NCI-H446 (cell line): ENCODE measurements around the gene SPARCL1.

Source experiments
- DNase-seq, 2 experiments: peaks; one replicate each; lab custom pipeline; 2025; lab: John Stamatoyannopoulos, UW

Gene SPARCL1

GRCh38 chr4:87541956-87542709, 13.0 kb upstream of the SPARCL1 start:
- DNase-seq = no peak

GRCh38 chr4:87541521-87541920, 12.3 kb upstream of the SPARCL1 start:
- DNase-seq = no peak

- DNase-seq = peak in 1 of 2 experiments; percentile 9
Measured at GRCh38 chr4:87540146-87541058, 11.2 kb upstream of the SPARCL1 start.

GRCh38 chr4:87532907-87533306, 3.7 kb upstream of the SPARCL1 start:
- DNase-seq = no peak

GRCh38 chr4:87532109-87532508, 2.9 kb upstream of the SPARCL1 start:
- no peak for DNase-seq

- DNase-seq = no peak
Measured at GRCh38 chr4:87531621-87532020, 2.4 kb upstream of the SPARCL1 start.

- DNase-seq = peak in 1 of 2 experiments; percentile 5
Measured at GRCh38 chr4:87530868-87531267, 1.7 kb upstream of the SPARCL1 start.

- DNase-seq = no peak
Measured at GRCh38 chr4:87530229-87530628, 1.1 kb upstream of the SPARCL1 start.

- no peak for DNase-seq
Measured at GRCh38 chr4:87527431-87528220, 1.6 kb downstream of the SPARCL1 start.

- DNase-seq = no peak
Measured at GRCh38 chr4:87525636-87526295, 3.4 kb downstream of the SPARCL1 start.

GRCh38 chr4:87524456-87524855, 4.7 kb downstream of the SPARCL1 start:
- DNase-seq = no peak

- DNase-seq = no peak
Measured at GRCh38 chr4:87523307-87523706, 5.9 kb downstream of the SPARCL1 start.

GRCh38 chr4:87521757-87522374, 7.3 kb downstream of the SPARCL1 start:
- no peak for DNase-seq

- no peak for DNase-seq
Measured at GRCh38 chr4:87521319-87521718, 7.9 kb downstream of the SPARCL1 start.

- no peak for DNase-seq
Measured at GRCh38 chr4:87517621-87518020, 11.6 kb downstream of the SPARCL1 start.

GRCh38 chr4:87516683-87517082, 12.5 kb downstream of the SPARCL1 start:
- no peak for DNase-seq

- no peak for DNase-seq
Measured at GRCh38 chr4:87512400-87512799, 16.8 kb downstream of the SPARCL1 start.

GRCh38 chr4:87511500-87511899, 17.7 kb downstream of the SPARCL1 start:
- no peak for DNase-seq

- DNase-seq = no peak
Measured at GRCh38 chr4:87510747-87511146, 18.4 kb downstream of the SPARCL1 start.

- no peak for DNase-seq
Measured at GRCh38 chr4:87506974-87507701, 22.0 kb downstream of the SPARCL1 start.

GRCh38 chr4:87505862-87506261, 23.3 kb downstream of the SPARCL1 start:
- no peak for DNase-seq
